Endodermal cell (in vitro differentiated cells): ENCODE data around the gene FYCO1. TPM values are rescaled to one million over a fixed set of nuclear protein-coding genes. Genes with fewer than 3 reads are reported as not detected.

ENCODE experiments used
- DNase-seq: peaks from one replicate; pipeline ENCODE4 v3.0.0-alpha.2; 2017
- H3K27ac ChIP-seq: 2 replicates; pipeline ENCODE4 v1.5.1; 2013; ENCODE audit warnings: mild to moderate bottlenecking, low read depth, low read length, moderate library complexity
- H3K27me3 ChIP-seq: 2 replicates; pipeline ENCODE4 v1.6.1; 2013; ENCODE audit warnings: mild to moderate bottlenecking, low read length, moderate library complexity; ENCODE audit not compliant: insufficient read depth, control insufficient read depth, poor library complexity, severe bottlenecking
- H3K36me3 ChIP-seq: 2 replicates; pipeline ENCODE4 v1.7.0; 2013; ENCODE audit warnings: mild to moderate bottlenecking, low read length, moderate library complexity; ENCODE audit not compliant: control insufficient read depth, insufficient read depth
- H3K4me1 ChIP-seq: one replicate; pipeline ENCODE4 v1.7.0; 2013; ENCODE audit warnings: low read length; ENCODE audit not compliant: control insufficient read depth, insufficient read depth
- H3K4me3 ChIP-seq: 2 replicates; pipeline ENCODE4 v1.5.1; 2013; ENCODE audit warnings: mild to moderate bottlenecking, low read length, moderate library complexity
- H3K9ac ChIP-seq: 2 replicates; pipeline ENCODE4 v1.6.1; 2013; ENCODE audit warnings: mild to moderate bottlenecking, low read length, moderate library complexity; ENCODE audit not compliant: poor library complexity, severe bottlenecking; ENCODE audit errors: extremely low read depth
- H3K9me3 ChIP-seq: 2 replicates; pipeline ENCODE4 v1.6.1; 2013; ENCODE audit warnings: mild to moderate bottlenecking, low read length, moderate library complexity; ENCODE audit not compliant: control insufficient read depth
- H3K27ac Mint-ChIP-seq: 2 replicates; pipeline ENCODE4 v1.8.0; 2020; ENCODE audit warnings: mixed read lengths
- H3K27me3 Mint-ChIP-seq: 2 replicates; pipeline ENCODE4 v1.8.0; 2021; ENCODE audit warnings: mild to moderate bottlenecking, mixed read lengths; ENCODE audit not compliant: insufficient read depth
- H3K36me3 Mint-ChIP-seq: 2 replicates; pipeline ENCODE4 v1.8.0; 2020; ENCODE audit warnings: low read depth, mixed read lengths
- H3K4me1 Mint-ChIP-seq: 2 replicates; pipeline ENCODE4 v1.8.0; 2020; ENCODE audit warnings: mixed read lengths
- H3K4me3 Mint-ChIP-seq: 2 replicates; pipeline ENCODE4 v1.8.0; 2020; ENCODE audit warnings: mild to moderate bottlenecking, moderate library complexity, mixed read lengths
- H3K9me3 Mint-ChIP-seq: 2 replicates; pipeline ENCODE4 v1.8.0; 2020; ENCODE audit warnings: mild to moderate bottlenecking, mixed read lengths
- CTCF ChIP-seq: fragments of 200-600 bp; sonication (generic); conservative IDR thresholded peaks from 2 replicates; pipeline ENCODE4 v1.5.0; 2021; ENCODE audit warnings: antibody characterized with exemption, mild to moderate bottlenecking
- WGBS, 2 experiments: methylation state at CpG; one replicate each; pipeline versions ENCODE4 v1.1.5 to v1.1.7; 2013; ENCODE audit warnings: missing lambda C conversion rate in 2 of 2, mixed read lengths in 1 of 2; ENCODE audit not compliant: insufficient coverage in 1 of 2, insufficient read length in 1 of 2; 5-methylcytosine and 5-hydroxymethylcytosine counted together
- total RNA-seq, 2 donors: library from RNA; stranded (reverse); fragmentation: NEBNext Ultra II Directional in 1 of 2; extraction: Animal tissue kit (Norgen Biotek cat#: 25700) in 1 of 2; gene quantifications; 2 replicates in 1 of 2; 3 replicates in 1 of 2; pipeline ENCODE4 v1.2.1, GENCODE V29; 2021

Gene FYCO1
- total RNA-seq, 2 donors from 2014 or later = 11.3 to 11.8 TPM

- Histone ChIP-seq H3K9me3 (no peaks in the 10 kb centered on the region), H3K4me1 (no peaks in the 10 kb centered on the region), H3K27me3 (no peaks in the 10 kb centered on the region), H3K9ac (no peak overlapping the region), H3K36me3 (peaks cover 17% of the 10 kb centered on the region), H3K4me3 (no peak overlapping the region), H3K27ac (no peak overlapping the region)
- Mint-ChIP-seq H3K27me3 (no peaks in the 10 kb centered on the region), H3K4me3 (no peak overlapping the region), H3K9me3 (no peaks in the 10 kb centered on the region), H3K36me3 (peaks cover 20% of the 10 kb centered on the region), H3K4me1 (peaks cover 8% of the 10 kb centered on the region), H3K27ac (no peak overlapping the region)
- WGBS, 2 experiments = 88% methylated on average over 4 of the region's 4 CpGs; no CpG with 5 or more reads in 1 of the 2 experiments
- DNase-seq = no peak
- no peak for TF ChIP-seq CTCF
These were observed 57.6 kb downstream of the FYCO1 start for GRCh38 chr3:45938043-45938435.

- peaks cover 8% of the 10 kb centered on the region for H3K4me1 Mint-ChIP-seq
- H3K4me3 Mint-ChIP-seq = no peak overlapping the region
- Histone ChIP-seq H3K36me3 (peaks cover 17% of the 10 kb centered on the region), H3K4me1 (no peaks in the 10 kb centered on the region), H3K27me3 (no peaks in the 10 kb centered on the region), H3K27ac (no peak overlapping the region), H3K9me3 (no peaks in the 10 kb centered on the region), H3K4me3 (no peak overlapping the region), H3K9ac (no peak overlapping the region)
- peak; percentile 58 for DNase-seq
- WGBS, 2 experiments = 90 to 93% methylated on average over 8 of the region's 8 CpGs
- no peak overlapping the region for H3K27ac Mint-ChIP-seq
- TF ChIP-seq CTCF = peak; percentile 45
- H3K36me3 Mint-ChIP-seq = peaks cover 24% of the 10 kb centered on the region
- H3K9me3 Mint-ChIP-seq = no peaks in the 10 kb centered on the region
- H3K27me3 Mint-ChIP-seq = no peaks in the 10 kb centered on the region
These were observed 58.2 kb downstream of the FYCO1 start for GRCh38 chr3:45937206-45938042.

- Histone ChIP-seq H3K9me3 (no peaks in the 10 kb centered on the region), H3K27ac (no peak overlapping the region), H3K36me3 (peaks cover 17% of the 10 kb centered on the region), H3K4me3 (no peak overlapping the region), H3K27me3 (no peaks in the 10 kb centered on the region), H3K4me1 (no peaks in the 10 kb centered on the region), H3K9ac (no peak overlapping the region)
- peaks cover 28% of the 10 kb centered on the region for H3K36me3 Mint-ChIP-seq
- H3K4me3 Mint-ChIP-seq = no peak overlapping the region
- no peak for DNase-seq
- no peaks in the 10 kb centered on the region for H3K27me3 Mint-ChIP-seq
- H3K27ac Mint-ChIP-seq = no peak overlapping the region
- TF ChIP-seq CTCF = no peak
- no peaks in the 10 kb centered on the region for H3K9me3 Mint-ChIP-seq
- H3K4me1 Mint-ChIP-seq = peaks cover 8% of the 10 kb centered on the region
- 84 to 86% methylated on average over 7 to 9 of the region's 9 CpGs for WGBS, 2 experiments
These were observed 59.4 kb downstream of the FYCO1 start for GRCh38 chr3:45936261-45936660.
